SJSA1 (cell line): ENCODE results near the gene OR5H15. TPM values are rescaled to one million over a fixed set of nuclear protein-coding genes. Genes with fewer than 3 reads are reported as not detected.
A peak's percentile ranks its signal among the peaks of the same experiment; 100 is the strongest.
"Not testable (repeated sequence)": the region's sequence is repeated elsewhere in the genome, so short reads cannot be mapped to it uniquely, and the experiment has no call there.

Experiments
- DNase-seq, 2 experiments: peaks; one replicate each; pipeline ENCODE4 v3.0.0-alpha.2; 2015 to 2020; ENCODE audit warnings: low spot score in 2 of 2, low read depth in 1 of 2
- H3K27ac ChIP-seq: fragments of 250-450 bp; sonication (Bioruptor Pico); 2 replicates; pipeline ENCODE4 v1.5.1; 2020; ENCODE audit warnings: mild to moderate bottlenecking, moderate library complexity
- H3K27me3 ChIP-seq: fragments of 250-450 bp; sonication (Bioruptor Pico); replicated peaks from 2 replicates; pipeline ENCODE4 v1.5.1; 2020; ENCODE audit warnings: mild to moderate bottlenecking, moderate library complexity
- H3K36me3 ChIP-seq: fragments of 250-450 bp; sonication (Bioruptor Pico); 2 replicates; pipeline ENCODE4 v1.5.1; 2020; ENCODE audit warnings: mild to moderate bottlenecking
- H3K4me1 ChIP-seq: fragments of 250-450 bp; sonication (Bioruptor Pico); replicated peaks from 2 replicates; pipeline ENCODE4 v1.6.1; 2021; ENCODE audit warnings: mild to moderate bottlenecking
- H3K4me3 ChIP-seq: fragments of 250-450 bp; sonication (Bioruptor Pico); 2 replicates; pipeline ENCODE4 v1.5.1; 2020; ENCODE audit warnings: mild to moderate bottlenecking
- H3K9me3 ChIP-seq: fragments of 250-450 bp; sonication (Bioruptor Pico); replicated peaks from 2 replicates; pipeline ENCODE4 v1.5.1; 2020; ENCODE audit warnings: mild to moderate bottlenecking
- total RNA-seq: library from RNA; depleted of rRNA; stranded (reverse); fragments of >200 nt; shearing (Covaris generic); gene quantifications from 2 replicates; pipeline ENCODE4 v1.2.3, GENCODE V29; 2014; rRNA removed

Gene OR5H15
- total RNA-seq, 1 experiment from 2014 or later: not detected

DNA sequence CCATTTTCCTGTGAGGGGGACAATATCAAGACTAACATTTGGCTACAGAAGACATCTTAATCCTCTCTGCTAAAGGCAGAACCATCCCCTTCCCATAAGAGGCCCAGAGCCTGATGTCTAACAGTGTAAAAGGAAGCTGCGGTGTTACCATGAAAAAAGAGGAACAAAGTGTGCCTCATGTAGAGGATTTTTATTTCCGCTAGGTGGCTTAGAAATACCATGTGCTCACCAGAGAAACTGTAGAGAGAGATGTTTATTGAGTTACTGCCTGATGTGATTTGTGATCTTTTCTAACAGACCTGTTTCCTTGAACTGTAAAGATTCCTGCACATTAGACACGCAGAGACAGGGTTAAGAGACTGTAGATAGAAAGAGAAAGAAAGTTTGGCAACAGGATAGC is 22.0 kb downstream of the OR5H15 start:
- DNase-seq: peak in 1 of 2 experiments; percentile 4
- Histone ChIP-seq H3K9me3 (no peaks in the 10 kb centered on the region), H3K4me1 (no peaks in the 10 kb centered on the region), H3K27me3 (no peaks in the 10 kb centered on the region), H3K4me3 (no peak overlapping the region), H3K27ac (no peak overlapping the region), H3K36me3 (no peaks in the 10 kb centered on the region)

DNA sequence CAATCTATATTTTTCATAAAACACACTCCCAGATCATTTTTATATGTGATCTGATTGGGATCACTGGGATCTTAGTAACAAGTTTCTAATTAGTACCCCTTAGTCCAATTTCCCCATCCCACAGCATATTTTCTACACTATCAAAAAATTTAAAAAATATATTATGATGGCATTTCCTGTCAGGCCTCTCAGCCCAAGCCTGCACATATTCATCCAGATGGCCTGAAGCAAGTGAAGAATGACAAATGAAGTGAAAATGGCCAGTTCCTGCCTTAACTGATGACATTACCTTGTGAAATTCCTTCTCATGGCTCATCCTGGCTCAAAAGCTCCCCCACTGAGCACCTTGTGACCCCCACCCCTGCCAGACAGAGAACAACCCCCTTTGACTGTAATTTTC is 24.4 kb downstream of the OR5H15 start:
- not testable (repeated sequence) for H3K4me1 ChIP-seq, H3K4me3 ChIP-seq, H3K9me3 ChIP-seq, DNase-seq, H3K27ac ChIP-seq, H3K27me3 ChIP-seq, H3K36me3 ChIP-seq

DNA sequence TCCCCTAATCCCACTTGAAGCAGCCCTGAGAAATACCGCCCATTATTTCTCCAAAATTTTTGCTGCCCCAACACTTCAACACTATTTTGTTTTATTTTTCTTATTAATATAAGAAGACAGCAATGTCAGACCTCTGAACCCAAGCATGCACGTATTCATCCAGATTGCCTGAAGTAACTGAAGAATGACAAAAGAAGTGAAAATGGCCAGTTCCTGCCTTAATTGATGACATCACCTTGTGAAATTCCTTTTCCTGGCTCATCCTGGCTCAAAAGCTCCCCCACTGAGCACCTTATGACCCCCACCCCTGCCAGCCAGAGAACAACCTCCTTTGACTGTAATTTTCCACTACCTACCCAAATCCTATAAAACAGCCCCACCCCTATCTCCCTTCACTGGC is 29.8 kb downstream of the OR5H15 start:
- DNase-seq, H3K4me1 ChIP-seq: not testable (repeated sequence)

DNA sequence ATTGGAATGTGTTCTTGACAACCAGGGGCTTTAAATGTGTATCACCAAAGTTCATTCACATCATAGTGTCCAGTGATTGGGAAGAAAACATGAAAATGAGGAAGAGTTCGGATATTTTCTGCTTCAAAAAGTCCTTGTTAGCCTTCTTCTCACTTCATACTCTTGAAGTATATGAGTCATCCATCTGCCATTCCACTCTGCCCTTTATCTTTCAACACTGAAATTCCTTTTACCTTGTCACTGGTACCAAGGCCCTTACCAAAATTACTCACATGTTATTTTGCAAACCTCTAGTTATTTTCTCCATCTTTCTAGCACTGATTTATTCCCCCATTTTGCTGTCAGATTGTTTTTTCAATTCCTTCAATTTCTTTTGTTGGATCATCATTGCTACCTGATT is 32.5 kb downstream of the OR5H15 start:
- Histone ChIP-seq H3K4me3 (no peak overlapping the region), H3K9me3 (no peaks in the 10 kb centered on the region), H3K4me1 (no peaks in the 10 kb centered on the region), H3K27me3 (no peaks in the 10 kb centered on the region), H3K36me3 (no peaks in the 10 kb centered on the region), H3K27ac (no peak overlapping the region)
- DNase-seq: no peak

More for the DNA sequence above, 29.8 kb downstream of the OR5H15 start:
- H3K36me3 ChIP-seq, H3K4me3 ChIP-seq, H3K27me3 ChIP-seq, H3K27ac ChIP-seq, H3K9me3 ChIP-seq: not testable (repeated sequence)

DNA sequence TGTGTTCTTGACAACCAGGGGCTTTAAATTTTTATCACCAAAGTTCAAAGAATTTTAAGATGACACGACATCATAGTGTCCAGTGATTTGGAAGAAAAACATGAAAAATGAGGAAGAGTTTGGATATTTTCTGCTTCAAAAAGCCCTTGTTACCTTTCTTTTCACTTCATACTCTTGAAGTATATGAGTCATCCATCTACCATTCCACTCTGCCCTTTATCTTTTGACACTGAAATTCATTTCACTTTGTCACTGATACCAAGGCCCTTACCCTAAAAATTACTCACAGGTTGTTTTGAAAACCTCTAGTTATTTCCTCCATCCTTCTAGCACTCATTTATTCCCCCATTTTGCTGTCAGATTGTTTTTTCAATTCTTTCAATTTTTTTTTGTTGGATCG is 42.7 kb downstream of the OR5H15 start:
- no peak overlapping the region for H3K4me3 ChIP-seq
- no peak for DNase-seq
- no peak overlapping the region for H3K27ac ChIP-seq
- no peaks in the 10 kb centered on the region for H3K4me1 ChIP-seq
- no peaks in the 10 kb centered on the region for H3K27me3 ChIP-seq
- no peaks in the 10 kb centered on the region for H3K9me3 ChIP-seq
- H3K36me3 ChIP-seq: no peaks in the 10 kb centered on the region

DNA sequence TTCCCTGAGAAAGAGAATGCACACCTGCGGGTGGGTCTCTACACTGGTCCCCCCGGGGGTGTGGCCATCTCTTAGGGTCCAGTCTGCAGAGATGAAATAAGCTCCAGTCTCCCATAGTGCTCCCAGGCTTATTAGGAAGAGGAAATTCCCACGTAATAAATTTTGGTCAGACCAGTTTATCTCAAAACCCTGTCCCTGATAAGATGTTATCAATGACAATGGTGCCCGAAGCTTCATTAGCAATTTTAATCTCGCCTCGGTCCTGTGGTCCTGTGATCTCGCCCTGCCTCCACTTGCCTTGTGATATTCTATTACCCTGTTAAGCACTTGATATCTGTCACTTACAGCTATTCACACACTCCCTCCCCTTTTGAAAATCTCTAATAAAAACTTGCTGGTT is 46.8 kb downstream of the OR5H15 start:
- Histone ChIP-seq H3K4me3 (no peak overlapping the region), H3K27me3 (no peaks in the 10 kb centered on the region), H3K4me1 (no peaks in the 10 kb centered on the region), H3K36me3 (no peaks in the 10 kb centered on the region), H3K27ac (no peak overlapping the region), H3K9me3 (no peaks in the 10 kb centered on the region)
- DNase-seq: no peak

DNA sequence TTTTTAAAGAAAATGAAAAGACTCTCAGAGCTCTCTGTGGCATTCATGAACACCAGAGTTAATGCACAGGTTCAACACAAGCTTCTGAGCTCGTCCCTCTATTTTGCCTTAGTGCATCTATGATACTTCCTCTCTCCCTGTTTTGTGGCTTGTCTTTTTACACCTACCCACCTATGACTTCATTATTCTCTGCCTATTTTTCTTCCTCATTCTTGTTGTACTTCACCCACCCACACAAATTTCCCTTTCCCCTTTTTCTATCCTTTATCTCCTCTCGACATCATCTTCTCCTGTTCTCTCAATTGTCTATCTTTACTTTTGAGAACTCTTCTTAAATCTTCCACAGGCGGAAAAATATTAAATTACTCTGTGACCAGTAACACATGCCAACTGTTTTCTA is 48.6 kb downstream of the OR5H15 start:
- Histone ChIP-seq H3K27ac (no peak overlapping the region), H3K4me3 (no peak overlapping the region), H3K27me3 (no peaks in the 10 kb centered on the region), H3K36me3 (no peaks in the 10 kb centered on the region), H3K4me1 (no peaks in the 10 kb centered on the region), H3K9me3 (no peaks in the 10 kb centered on the region)
- DNase-seq: no peak

Other genes with a start within 250 kb of the OR5H15 start
- 18.8 and 23.6 TPM in 2 replicates for gene RIOX2, start 194.3 kb upstream of the OR5H15 start, total RNA-seq
- gene GABRR3, start 131.4 kb upstream of the OR5H15 start, total RNA-seq: not detected in 2 replicates
- not detected in 2 replicates for gene OR5AC2, start 79.5 kb upstream of the OR5H15 start, total RNA-seq
- gene OR5H1, start 36.0 kb upstream of the OR5H15 start, total RNA-seq: not detected in 2 replicates
- gene OR5H14, start 19.2 kb upstream of the OR5H15 start, total RNA-seq: not detected in 2 replicates
- gene OR5H6, start 97.5 kb downstream of the OR5H15 start, total RNA-seq: not detected in 2 replicates
- gene OR5H2, start 115.8 kb downstream of the OR5H15 start, total RNA-seq: not detected in 2 replicates
- gene OR5K4, start 187.2 kb downstream of the OR5H15 start, total RNA-seq: not detected in 2 replicates
- not detected in 2 replicates for gene OR5K3, start 224.0 kb downstream of the OR5H15 start, total RNA-seq